DND-41 (cell line): Measurements from ENCODE around the gene RALGAPA2.
"Not testable (repeated sequence)": the region's sequence is repeated elsewhere in the genome, so short reads cannot be mapped to it uniquely, and the experiment has no call there.

Source experiments
- EZH2 ChIP-seq: IDR thresholded peaks from 3 replicates; pipeline ENCODE4 v1.6.1; 2012; ENCODE audit warnings: borderline replicate concordance, low read depth, mild to moderate bottlenecking, moderate library complexity, low read length, inconsistent platforms; ENCODE audit not compliant: severe bottlenecking
- TF ChIP-seq, protein P1 (sequence below): IDR thresholded peaks from 2 replicates; pipeline ENCODE4 v1.5.1; 2012; ENCODE audit warnings: borderline replicate concordance, low read length, moderate library complexity, mild to moderate bottlenecking; ENCODE audit not compliant: poor library complexity, severe bottlenecking; ENCODE audit errors: extremely low read depth

DNA sequence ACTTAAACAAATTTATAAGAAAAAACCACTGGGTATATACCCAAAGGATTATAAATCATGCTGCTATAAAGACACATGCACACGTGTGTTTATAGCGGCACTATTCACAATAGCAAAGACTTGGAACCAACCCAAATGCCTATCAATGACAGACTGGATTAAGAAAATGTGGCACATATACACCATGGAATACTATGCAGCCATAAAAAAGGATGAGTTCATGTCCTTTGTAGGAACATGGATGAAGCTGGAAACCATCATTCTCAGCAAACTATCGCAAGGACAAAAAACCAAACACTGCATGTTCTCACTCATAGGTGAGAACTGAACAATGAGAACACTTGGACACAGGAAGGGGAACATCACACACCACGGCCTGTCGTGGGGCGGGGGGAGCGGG lies 169.1 kb downstream of the RALGAPA2 start:
- TF ChIP-seq, protein P1, sequence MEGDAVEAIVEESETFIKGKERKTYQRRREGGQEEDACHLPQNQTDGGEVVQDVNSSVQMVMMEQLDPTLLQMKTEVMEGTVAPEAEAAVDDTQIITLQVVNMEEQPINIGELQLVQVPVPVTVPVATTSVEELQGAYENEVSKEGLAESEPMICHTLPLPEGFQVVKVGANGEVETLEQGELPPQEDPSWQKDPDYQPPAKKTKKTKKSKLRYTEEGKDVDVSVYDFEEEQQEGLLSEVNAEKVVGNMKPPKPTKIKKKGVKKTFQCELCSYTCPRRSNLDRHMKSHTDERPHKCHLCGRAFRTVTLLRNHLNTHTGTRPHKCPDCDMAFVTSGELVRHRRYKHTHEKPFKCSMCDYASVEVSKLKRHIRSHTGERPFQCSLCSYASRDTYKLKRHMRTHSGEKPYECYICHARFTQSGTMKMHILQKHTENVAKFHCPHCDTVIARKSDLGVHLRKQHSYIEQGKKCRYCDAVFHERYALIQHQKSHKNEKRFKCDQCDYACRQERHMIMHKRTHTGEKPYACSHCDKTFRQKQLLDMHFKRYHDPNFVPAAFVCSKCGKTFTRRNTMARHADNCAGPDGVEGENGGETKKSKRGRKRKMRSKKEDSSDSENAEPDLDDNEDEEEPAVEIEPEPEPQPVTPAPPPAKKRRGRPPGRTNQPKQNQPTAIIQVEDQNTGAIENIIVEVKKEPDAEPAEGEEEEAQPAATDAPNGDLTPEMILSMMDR, result not testable (repeated sequence)
- TF ChIP-seq EZH2, result not testable (repeated sequence)
